ENCODE data around the gene ANTXR2.

- TF ChIP-seq TAF1 (IDR thresholded peaks at IDR 0.05; ENCODE audit: low read depth) (no peak), NFIC (IDR thresholded peaks at IDR 0.05) (no peak), EP300 (IDR thresholded peaks at IDR 0.05; ENCODE audit: borderline replicate concordance) (no peak), TCF12 (IDR thresholded peaks at IDR 0.05; ENCODE audit: low read depth) (no peak)
- TF ChIP-seq, protein P1, sequence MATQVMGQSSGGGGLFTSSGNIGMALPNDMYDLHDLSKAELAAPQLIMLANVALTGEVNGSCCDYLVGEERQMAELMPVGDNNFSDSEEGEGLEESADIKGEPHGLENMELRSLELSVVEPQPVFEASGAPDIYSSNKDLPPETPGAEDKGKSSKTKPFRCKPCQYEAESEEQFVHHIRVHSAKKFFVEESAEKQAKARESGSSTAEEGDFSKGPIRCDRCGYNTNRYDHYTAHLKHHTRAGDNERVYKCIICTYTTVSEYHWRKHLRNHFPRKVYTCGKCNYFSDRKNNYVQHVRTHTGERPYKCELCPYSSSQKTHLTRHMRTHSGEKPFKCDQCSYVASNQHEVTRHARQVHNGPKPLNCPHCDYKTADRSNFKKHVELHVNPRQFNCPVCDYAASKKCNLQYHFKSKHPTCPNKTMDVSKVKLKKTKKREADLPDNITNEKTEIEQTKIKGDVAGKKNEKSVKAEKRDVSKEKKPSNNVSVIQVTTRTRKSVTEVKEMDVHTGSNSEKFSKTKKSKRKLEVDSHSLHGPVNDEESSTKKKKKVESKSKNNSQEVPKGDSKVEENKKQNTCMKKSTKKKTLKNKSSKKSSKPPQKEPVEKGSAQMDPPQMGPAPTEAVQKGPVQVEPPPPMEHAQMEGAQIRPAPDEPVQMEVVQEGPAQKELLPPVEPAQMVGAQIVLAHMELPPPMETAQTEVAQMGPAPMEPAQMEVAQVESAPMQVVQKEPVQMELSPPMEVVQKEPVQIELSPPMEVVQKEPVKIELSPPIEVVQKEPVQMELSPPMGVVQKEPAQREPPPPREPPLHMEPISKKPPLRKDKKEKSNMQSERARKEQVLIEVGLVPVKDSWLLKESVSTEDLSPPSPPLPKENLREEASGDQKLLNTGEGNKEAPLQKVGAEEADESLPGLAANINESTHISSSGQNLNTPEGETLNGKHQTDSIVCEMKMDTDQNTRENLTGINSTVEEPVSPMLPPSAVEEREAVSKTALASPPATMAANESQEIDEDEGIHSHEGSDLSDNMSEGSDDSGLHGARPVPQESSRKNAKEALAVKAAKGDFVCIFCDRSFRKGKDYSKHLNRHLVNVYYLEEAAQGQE (IDR thresholded peaks at IDR 0.05; ENCODE audit: low read depth) = no peak
Observed at GRCh38 chr4:79948739-79949138, 124.3 kb downstream of the ANTXR2 start.

All from Ishikawa (cell line).